Astrocyte (in vitro differentiated cells and primary cell): ENCODE measurements around the gene ADCY1. TPM values are rescaled to one million over a fixed set of nuclear protein-coding genes. Genes with fewer than 3 reads are reported as not detected.

Experiments
- DNase-seq: peaks from one replicate; pipeline ENCODE4 v3.0.0-alpha.2; 2010; ENCODE audit warnings: low read depth
- FAIRE-seq: peaks from 2 replicates; lab custom pipeline; 2011; peaks lifted over from hg19 to GRCh38; lab: Jason Lieb, UNC
- H2AFZ ChIP-seq: 2 replicates; pipeline ENCODE4 v1.6.0; 2012; ENCODE audit warnings: low read depth, low read length, inconsistent platforms
- H3K27ac ChIP-seq: 2 replicates; pipeline ENCODE4 v1.5.1; 2011; ENCODE audit warnings: low read depth, low read length, inconsistent platforms
- H3K27me3 ChIP-seq: 2 replicates; pipeline ENCODE4 v1.6.0; 2011; ENCODE audit warnings: low read length, inconsistent platforms; ENCODE audit not compliant: insufficient read depth
- H3K36me3 ChIP-seq: 2 replicates; pipeline ENCODE4 v1.5.1; 2011; ENCODE audit warnings: low read length, inconsistent platforms; ENCODE audit not compliant: insufficient read depth
- H3K4me1 ChIP-seq: 2 replicates; pipeline ENCODE4 v1.5.1; 2011; ENCODE audit warnings: low read length, inconsistent platforms; ENCODE audit not compliant: insufficient read depth
- H3K4me2 ChIP-seq: 2 replicates; pipeline ENCODE4 v1.6.0; 2012; ENCODE audit warnings: low read length, inconsistent platforms
- H3K4me3 ChIP-seq: 2 replicates; pipeline ENCODE4 v1.5.1; 2011; ENCODE audit warnings: low read depth, mild to moderate bottlenecking, low read length, inconsistent platforms; ENCODE audit not compliant: insufficient read depth
- H3K79me2 ChIP-seq: 2 replicates; pipeline ENCODE4 v1.6.0; 2012; ENCODE audit warnings: mild to moderate bottlenecking, low read length, inconsistent platforms; ENCODE audit not compliant: insufficient read depth
- H3K9ac ChIP-seq: 2 replicates; pipeline ENCODE4 v1.6.0; 2012; ENCODE audit warnings: mild to moderate bottlenecking, low read length, inconsistent platforms
- H3K9me3 ChIP-seq: 2 replicates; pipeline ENCODE4 v1.5.1; 2012; ENCODE audit warnings: low read depth, mild to moderate bottlenecking, low read length, inconsistent platforms; ENCODE audit not compliant: insufficient read depth
- H4K20me1 ChIP-seq: 2 replicates; pipeline ENCODE4 v1.6.0; 2012; ENCODE audit warnings: low read length, inconsistent platforms; ENCODE audit not compliant: insufficient read depth
- H3K27ac Mint-ChIP-seq: one replicate; pipeline ENCODE4 v1.8.0; 2021; ENCODE audit warnings: mild to moderate bottlenecking, mixed read lengths; ENCODE audit not compliant: unreplicated experiment
- H3K27me3 Mint-ChIP-seq: one replicate; pipeline ENCODE4 v1.8.0; 2021; ENCODE audit warnings: low read depth, mixed read lengths; ENCODE audit not compliant: unreplicated experiment
- H3K36me3 Mint-ChIP-seq: one replicate; pipeline ENCODE4 v1.8.0; 2021; ENCODE audit warnings: low read depth, mixed read lengths; ENCODE audit not compliant: unreplicated experiment
- H3K4me1 Mint-ChIP-seq: one replicate; pipeline ENCODE4 v1.8.0; 2021; ENCODE audit warnings: low read depth, mixed read lengths; ENCODE audit not compliant: unreplicated experiment
- H3K4me3 Mint-ChIP-seq: one replicate; pipeline ENCODE4 v1.8.0; 2021; ENCODE audit warnings: mild to moderate bottlenecking, moderate library complexity, mixed read lengths; ENCODE audit not compliant: unreplicated experiment
- H3K9me3 Mint-ChIP-seq: one replicate; pipeline ENCODE4 v1.8.0; 2021; ENCODE audit warnings: mild to moderate bottlenecking, mixed read lengths; ENCODE audit not compliant: unreplicated experiment
- EZH2 ChIP-seq: IDR thresholded peaks from 2 replicates; pipeline ENCODE4 v1.6.1; 2012; ENCODE audit warnings: mild to moderate bottlenecking, low read length, inconsistent platforms; ENCODE audit not compliant: insufficient read depth
- total RNA-seq: library from RNA; stranded (reverse); gene quantifications from 2 replicates; pipeline ENCODE4 v1.2.1, GENCODE V29; 2021
- TF ChIP-seq, protein P1 (sequence below): IDR thresholded peaks from 2 replicates; pipeline ENCODE4 v1.5.1; 2011; ENCODE audit warnings: low read depth, mild to moderate bottlenecking, inconsistent platforms, low read length, moderate library complexity; ENCODE audit not compliant: insufficient read depth

The ADCY1 gene
- total RNA-seq, 1 donor from 2014 or later = 1.6 TPM

DNA sequence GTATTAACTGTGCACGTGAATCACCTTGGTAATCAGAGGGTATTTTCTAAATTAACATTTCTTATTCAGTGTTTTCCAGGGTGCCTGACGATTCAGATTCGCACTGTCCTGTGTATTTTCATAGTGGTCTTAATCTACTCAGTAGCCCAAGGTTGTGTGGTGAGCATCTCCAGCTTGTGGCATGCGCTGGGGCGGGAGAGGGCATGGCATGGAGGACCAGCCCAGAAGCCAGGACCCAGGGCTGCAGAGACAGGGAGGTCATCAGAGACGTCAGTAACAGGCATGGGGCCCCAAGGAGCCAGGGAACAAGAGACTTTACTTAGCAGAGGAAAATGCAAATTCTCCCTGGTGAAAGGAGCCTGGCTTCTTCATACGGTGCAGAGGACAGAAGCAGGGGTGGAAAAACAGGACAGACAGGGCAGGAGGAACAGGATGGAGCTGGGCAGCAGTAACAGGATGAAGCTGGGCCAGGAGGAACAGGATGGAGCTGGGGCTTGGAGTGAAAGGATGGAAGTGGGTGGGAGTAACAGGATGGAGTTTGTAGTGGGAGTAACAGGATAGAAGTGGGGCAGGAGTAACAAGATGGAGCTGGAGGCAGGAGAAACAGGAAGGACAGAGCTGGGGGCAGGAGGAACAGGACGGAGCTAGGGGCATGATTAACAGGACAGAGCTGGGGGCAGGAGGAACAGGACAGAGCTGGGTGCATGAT lies 110.9 kb downstream of the ADCY1 start:
- no peak for TF ChIP-seq EZH2
- TF ChIP-seq, protein P1, sequence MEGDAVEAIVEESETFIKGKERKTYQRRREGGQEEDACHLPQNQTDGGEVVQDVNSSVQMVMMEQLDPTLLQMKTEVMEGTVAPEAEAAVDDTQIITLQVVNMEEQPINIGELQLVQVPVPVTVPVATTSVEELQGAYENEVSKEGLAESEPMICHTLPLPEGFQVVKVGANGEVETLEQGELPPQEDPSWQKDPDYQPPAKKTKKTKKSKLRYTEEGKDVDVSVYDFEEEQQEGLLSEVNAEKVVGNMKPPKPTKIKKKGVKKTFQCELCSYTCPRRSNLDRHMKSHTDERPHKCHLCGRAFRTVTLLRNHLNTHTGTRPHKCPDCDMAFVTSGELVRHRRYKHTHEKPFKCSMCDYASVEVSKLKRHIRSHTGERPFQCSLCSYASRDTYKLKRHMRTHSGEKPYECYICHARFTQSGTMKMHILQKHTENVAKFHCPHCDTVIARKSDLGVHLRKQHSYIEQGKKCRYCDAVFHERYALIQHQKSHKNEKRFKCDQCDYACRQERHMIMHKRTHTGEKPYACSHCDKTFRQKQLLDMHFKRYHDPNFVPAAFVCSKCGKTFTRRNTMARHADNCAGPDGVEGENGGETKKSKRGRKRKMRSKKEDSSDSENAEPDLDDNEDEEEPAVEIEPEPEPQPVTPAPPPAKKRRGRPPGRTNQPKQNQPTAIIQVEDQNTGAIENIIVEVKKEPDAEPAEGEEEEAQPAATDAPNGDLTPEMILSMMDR = no peak
- Mint-ChIP-seq H3K4me3 (no peak overlapping the region), H3K27me3 (peaks cover 2% of the 10 kb centered on the region)

DNA sequence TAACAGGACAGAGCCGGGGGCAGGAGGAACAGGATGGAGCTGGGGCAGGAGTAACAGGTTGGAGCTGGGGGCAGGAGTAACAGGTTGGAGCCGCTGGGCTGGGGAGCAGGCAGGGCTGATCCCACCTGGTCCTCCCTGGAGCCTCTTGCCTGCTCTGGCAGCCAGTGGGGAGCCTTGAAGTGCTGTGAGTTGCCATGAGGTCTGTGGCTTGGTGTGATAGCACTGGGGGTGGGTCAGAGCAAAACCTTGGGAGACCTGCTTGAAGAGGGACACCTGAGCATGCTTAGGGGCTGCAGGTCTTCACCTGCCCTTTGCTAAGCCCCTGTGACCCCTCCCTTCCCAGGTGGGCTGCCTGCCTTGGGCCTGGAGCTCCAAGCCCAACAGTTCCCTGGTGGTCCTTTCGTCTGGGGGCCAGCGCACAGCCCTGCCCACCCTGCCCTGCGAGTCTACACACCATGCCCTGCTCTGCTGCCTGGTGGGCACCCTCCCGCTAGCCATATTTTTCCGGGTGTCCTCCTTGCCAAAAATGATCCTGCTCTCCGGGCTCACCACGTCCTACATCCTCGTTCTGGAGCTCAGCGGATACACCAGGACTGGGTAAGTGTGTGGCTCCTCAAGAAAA lies 111.6 kb downstream of the ADCY1 start:
- H2AFZ ChIP-seq = no peak overlapping the region
- no peaks in the 10 kb centered on the region for H3K9me3 ChIP-seq
- H3K4me3 Mint-ChIP-seq = no peak overlapping the region

More for the DNA sequence above, 110.9 kb downstream of the ADCY1 start:
- Histone ChIP-seq H3K79me2 (no peaks in the 10 kb centered on the region), H3K4me2 (no peak overlapping the region), H3K9ac (no peak overlapping the region), H3K27ac (no peak overlapping the region), H4K20me1 (no peaks in the 10 kb centered on the region), H3K4me1 (peaks cover 13% of the 10 kb centered on the region), H2AFZ (no peak overlapping the region), H3K4me3 (no peak overlapping the region), H3K9me3 (no peaks in the 10 kb centered on the region), H3K27me3 (no peaks in the 10 kb centered on the region), H3K36me3 (no peaks in the 10 kb centered on the region)
- no peak for FAIRE-seq
- peaks cover 13% of the 10 kb centered on the region for H3K4me1 Mint-ChIP-seq
- peaks cover 6% of the 10 kb centered on the region for H3K9me3 Mint-ChIP-seq
- DNase-seq = no peak
- no peak overlapping the region for H3K27ac Mint-ChIP-seq
- H3K36me3 Mint-ChIP-seq = peaks cover 2% of the 10 kb centered on the region

More for the DNA sequence above, 111.6 kb downstream of the ADCY1 start:
- FAIRE-seq (no peak), DNase-seq (no peak)
- peaks cover 2% of the 10 kb centered on the region for H3K27me3 Mint-ChIP-seq
- no peak overlapping the region for H3K4me3 ChIP-seq
- no peak overlapping the region for H3K4me2 ChIP-seq
- H3K36me3 ChIP-seq = no peaks in the 10 kb centered on the region
- no peak for TF ChIP-seq EZH2
- TF ChIP-seq, protein P1 = no peak
- no peaks in the 10 kb centered on the region for H3K79me2 ChIP-seq
- H3K9me3 Mint-ChIP-seq = peaks cover 4% of the 10 kb centered on the region
- peaks cover 17% of the 10 kb centered on the region for H3K4me1 ChIP-seq
- H3K27me3 ChIP-seq = no peaks in the 10 kb centered on the region
- no peak overlapping the region for H3K9ac ChIP-seq
- no peaks in the 10 kb centered on the region for H4K20me1 ChIP-seq
- H3K27ac ChIP-seq = no peak overlapping the region
- H3K36me3 Mint-ChIP-seq = peaks cover 2% of the 10 kb centered on the region
- no peak overlapping the region for H3K27ac Mint-ChIP-seq
- H3K4me1 Mint-ChIP-seq = peaks cover 13% of the 10 kb centered on the region
